HG03565 (cell line): Measurements from ENCODE around the gene RAET1E.

Experiments used
- ATAC-seq: cut with Tn5 transposase; IDR thresholded peaks from one replicate; pipeline ENCODE4 v1.9.1; 2021; ENCODE audit warnings: mild to moderate bottlenecking, moderate library complexity; ENCODE audit not compliant: unreplicated experiment

The RAET1E gene

GRCh38 chr6:149891259-149891658 lies 6.7 kb downstream of the RAET1E start:
- ATAC-seq, result no peak

GRCh38 chr6:149890629-149891045 lies 7.3 kb downstream of the RAET1E start:
- no peak for ATAC-seq

GRCh38 chr6:149889326-149889725 lies 8.6 kb downstream of the RAET1E start:
- no peak for ATAC-seq

- ATAC-seq, result no peak
Observed at GRCh38 chr6:149888659-149889058, 9.3 kb downstream of the RAET1E start.

GRCh38 chr6:149888093-149888492 lies 9.8 kb downstream of the RAET1E start:
- ATAC-seq, result no peak

GRCh38 chr6:149887343-149887742 lies 10.6 kb downstream of the RAET1E start:
- no peak for ATAC-seq

- no peak for ATAC-seq
Observed at GRCh38 chr6:149885888-149886287, 12.0 kb downstream of the RAET1E start.

- no peak for ATAC-seq
Observed at GRCh38 chr6:149884617-149885016, 13.3 kb downstream of the RAET1E start.

GRCh38 chr6:149884215-149884614 lies 13.7 kb downstream of the RAET1E start:
- no peak for ATAC-seq

GRCh38 chr6:149881860-149882259 lies 16.1 kb downstream of the RAET1E start:
- ATAC-seq, result no peak

- ATAC-seq, result no peak
Observed at GRCh38 chr6:149881066-149881766, 16.7 kb downstream of the RAET1E start.

- no peak for ATAC-seq
Observed at GRCh38 chr6:149877659-149878058, 20.3 kb downstream of the RAET1E start.

- no peak for ATAC-seq
Observed at GRCh38 chr6:149876241-149876933, 21.5 kb downstream of the RAET1E start.

- no peak for ATAC-seq
Observed at GRCh38 chr6:149872233-149872632, 25.7 kb downstream of the RAET1E start.

GRCh38 chr6:149871182-149871581 lies 26.7 kb downstream of the RAET1E start:
- ATAC-seq, result no peak

- no peak for ATAC-seq
Observed at GRCh38 chr6:149869275-149869892, 28.5 kb downstream of the RAET1E start.

- no peak for ATAC-seq
Observed at GRCh38 chr6:149867876-149868640, 29.9 kb downstream of the RAET1E start.

- no peak for ATAC-seq
Observed at GRCh38 chr6:149864578-149865535, 33.1 kb downstream of the RAET1E start.

- peak; percentile 77 for ATAC-seq
Observed at GRCh38 chr6:149863698-149864577, 34.0 kb downstream of the RAET1E start, which contains the start of gene LRP11. Gene LRP11 (minus strand): TSS chr6:149864359. CDS start chr6:149864020, 339 bp downstream.
